ENCODE data around the gene GNB3. TPM values are rescaled to one million over a fixed set of nuclear protein-coding genes. Genes with fewer than 3 reads are reported as not detected.

Gene GNB3
- total and polyA plus RNA-seq, 8 donors, result 0.87 to 11.1 (median 2.7) TPM; not detected in 1

DNA sequence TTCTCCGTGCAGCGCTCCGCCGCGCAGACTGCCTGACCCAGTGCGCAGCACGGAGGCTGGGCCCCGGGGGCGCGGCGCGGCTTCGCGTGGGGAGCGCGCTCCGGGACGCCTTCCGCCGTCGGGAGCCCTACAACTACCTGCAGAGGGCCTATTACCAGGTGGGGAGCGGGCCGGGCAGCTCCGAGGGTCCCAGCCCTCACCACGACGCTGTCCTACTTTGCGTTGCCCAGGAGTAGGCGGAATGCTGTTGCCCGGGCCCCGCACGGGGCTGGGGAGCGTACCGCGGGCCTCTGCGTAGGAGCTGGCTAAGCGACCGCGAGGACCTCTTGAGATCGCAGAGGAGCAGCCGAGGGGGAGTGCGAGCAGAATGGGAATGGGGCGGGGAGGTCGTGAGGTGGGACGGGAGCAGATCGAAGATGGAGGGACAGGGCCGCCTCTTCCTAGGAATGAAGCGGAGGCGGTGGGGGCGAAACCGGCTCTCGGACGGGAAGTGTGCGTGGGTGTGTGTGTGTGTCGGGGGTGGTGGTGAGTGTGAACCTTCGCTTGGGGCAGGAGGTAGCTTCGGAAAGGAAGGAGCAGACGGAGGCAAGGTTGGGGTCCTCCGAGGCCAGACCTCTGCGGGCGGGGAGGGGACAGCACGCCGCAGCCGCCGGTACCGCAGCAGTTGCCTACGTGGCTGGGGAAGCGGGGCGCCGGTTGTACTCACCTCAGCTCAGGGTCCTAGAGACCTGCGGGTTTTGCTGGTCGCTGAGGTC, 11.8 kb upstream of the GNB3 start:
- intact Hi-C loops (cut with DNase I; ENCODE audit: low total_unique reads), result loop anchor here (10.0 kb wide), 1 partner anchor 84 kb away; no protein-coding TSS in a partner anchor
- peak; percentile 56 to 89 for DNase-seq
- peak overlapping the region; percentile 76 to 91 (median 86) for H3K4me3 ChIP-seq
- H3K36me3 ChIP-seq, result peaks cover 0 to 32% (median 26%) of the 10 kb centered on the region in 4 donors
- peaks cover 0 to 60% (median 11%) of the 10 kb centered on the region in 3 donors for H3K27me3 ChIP-seq
- no peaks in the 10 kb centered on the region for H3K9me3 ChIP-seq
- TF ChIP-seq POLR2AphosphoS5 (IDR thresholded peaks at IDR 0.05), result no peak
- TF ChIP-seq, protein P1, sequence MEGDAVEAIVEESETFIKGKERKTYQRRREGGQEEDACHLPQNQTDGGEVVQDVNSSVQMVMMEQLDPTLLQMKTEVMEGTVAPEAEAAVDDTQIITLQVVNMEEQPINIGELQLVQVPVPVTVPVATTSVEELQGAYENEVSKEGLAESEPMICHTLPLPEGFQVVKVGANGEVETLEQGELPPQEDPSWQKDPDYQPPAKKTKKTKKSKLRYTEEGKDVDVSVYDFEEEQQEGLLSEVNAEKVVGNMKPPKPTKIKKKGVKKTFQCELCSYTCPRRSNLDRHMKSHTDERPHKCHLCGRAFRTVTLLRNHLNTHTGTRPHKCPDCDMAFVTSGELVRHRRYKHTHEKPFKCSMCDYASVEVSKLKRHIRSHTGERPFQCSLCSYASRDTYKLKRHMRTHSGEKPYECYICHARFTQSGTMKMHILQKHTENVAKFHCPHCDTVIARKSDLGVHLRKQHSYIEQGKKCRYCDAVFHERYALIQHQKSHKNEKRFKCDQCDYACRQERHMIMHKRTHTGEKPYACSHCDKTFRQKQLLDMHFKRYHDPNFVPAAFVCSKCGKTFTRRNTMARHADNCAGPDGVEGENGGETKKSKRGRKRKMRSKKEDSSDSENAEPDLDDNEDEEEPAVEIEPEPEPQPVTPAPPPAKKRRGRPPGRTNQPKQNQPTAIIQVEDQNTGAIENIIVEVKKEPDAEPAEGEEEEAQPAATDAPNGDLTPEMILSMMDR (IDR thresholded peaks at IDR 0.05), result no peak
- TF ChIP-seq EP300 (IDR thresholded peaks at IDR 0.05), result no peak
- no peak for TF ChIP-seq POLR2A (IDR thresholded peaks at IDR 0.05)
- peak overlapping the region; percentile 49 to 91 (median 78) for H3K27ac ChIP-seq
- WGBS, 5 donors, result 0 to 1% (median 1%) methylated on average over 31 to 71 of the region's 71 CpGs
- peaks cover 21 to 54% (median 37%) of the 10 kb centered on the region in 4 donors for H3K4me1 ChIP-seq

DNA sequence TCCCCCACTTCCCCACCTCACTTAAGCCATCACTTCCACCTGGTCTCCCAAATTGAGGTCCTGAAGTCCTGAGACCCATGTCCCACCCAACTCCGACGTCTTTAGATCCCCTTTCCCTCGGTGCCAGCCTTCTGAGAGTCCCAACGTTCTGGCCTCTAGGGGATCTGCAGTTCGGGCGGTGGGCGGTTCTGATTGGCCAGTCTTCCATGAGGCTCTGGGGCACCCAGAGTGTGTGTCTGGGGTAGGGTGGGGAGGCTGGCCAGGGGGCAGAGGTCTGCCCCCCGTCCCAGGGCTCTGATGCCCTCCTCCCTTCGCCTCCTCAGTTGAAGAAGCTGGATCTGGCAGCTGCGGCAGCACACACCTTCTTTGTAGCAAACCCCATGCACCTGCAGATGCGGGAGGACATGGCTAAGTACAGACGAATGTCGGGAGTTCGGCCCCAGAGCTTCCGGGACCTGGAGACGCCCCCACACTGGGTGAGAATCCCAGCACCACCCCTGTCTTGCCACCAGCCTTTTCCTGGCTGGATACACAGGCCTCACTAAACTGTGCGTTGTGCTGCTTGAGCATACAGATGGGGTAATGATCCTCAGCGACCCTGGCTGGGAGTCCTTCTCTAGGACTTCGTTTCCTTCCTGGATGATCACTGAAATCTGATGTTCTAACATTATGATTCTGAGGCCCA, 11.0 kb upstream of the GNB3 start:
- Histone ChIP-seq H3K9me3 (no peaks in the 10 kb centered on the region), H3K4me1 (peaks cover 21 to 54% (median 37%) of the 10 kb centered on the region in 4 donors), H3K27me3 (peaks cover 0 to 52% (median 8%) of the 10 kb centered on the region in 3 donors), H3K27ac (peak overlapping the region; percentile 49 to 91 (median 78)), H3K36me3 (peaks cover 0 to 39% (median 33%) of the 10 kb centered on the region in 4 donors), H3K4me3 (peak overlapping the region; percentile 76 to 91 (median 86))
- 23 to 44% (median 28%) methylated on average over 19 of the region's 19 CpGs for WGBS, 5 donors
- intact Hi-C loops (cut with DNase I; ENCODE audit: low total_unique reads), result loop anchor here (10.0 kb wide), 1 partner anchor 85 kb away; no protein-coding TSS in a partner anchor
- TF ChIP-seq POLR2A (IDR thresholded peaks at IDR 0.05) (no peak), EP300 (IDR thresholded peaks at IDR 0.05) (no peak), POLR2AphosphoS5 (IDR thresholded peaks at IDR 0.05) (no peak)
- TF ChIP-seq, protein P1 (IDR thresholded peaks at IDR 0.05), result peak in 1 of 7 experiments; percentile 8
- DNase-seq, result no peak

DNA sequence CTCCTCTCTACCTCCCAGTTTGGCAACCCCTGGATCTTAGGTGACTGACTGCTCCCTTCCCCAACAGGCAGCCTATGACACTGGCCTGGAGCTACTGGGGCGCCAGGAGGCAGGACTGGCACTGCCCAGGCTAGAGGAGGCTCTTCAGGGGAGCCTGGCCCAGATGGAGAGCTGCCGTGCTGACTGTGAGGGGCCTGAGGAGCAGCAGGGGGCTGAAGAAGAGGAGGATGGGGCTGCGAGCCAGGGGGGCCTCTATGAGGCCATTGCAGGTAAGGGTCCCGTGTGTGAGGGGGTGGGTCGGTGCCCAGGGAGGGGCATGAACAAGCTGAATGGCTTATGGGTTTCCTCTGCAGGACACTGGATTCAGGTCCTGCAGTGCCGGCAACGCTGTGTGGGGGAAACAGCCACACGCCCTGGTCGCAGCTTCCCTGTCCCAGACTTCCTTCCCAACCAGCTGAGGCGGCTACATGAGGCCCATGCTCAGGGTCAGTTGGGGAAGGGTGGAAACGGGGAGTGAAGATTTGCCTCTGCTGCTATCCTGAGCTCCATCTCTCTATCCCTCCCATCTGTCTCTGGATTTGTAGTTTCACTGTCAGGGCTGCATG, 10.3 kb upstream of the GNB3 start:
- Histone ChIP-seq H3K27ac (peak overlapping the region in 1 of 5 donors; percentile 91), H3K4me1 (peaks cover 18 to 48% (median 32%) of the 10 kb centered on the region in 4 donors), H3K4me3 (no peak overlapping the region), H3K36me3 (peaks cover 0 to 44% (median 36%) of the 10 kb centered on the region in 4 donors), H3K27me3 (peaks cover 0 to 45% (median under 1%) of the 10 kb centered on the region in 3 donors), H3K9me3 (no peaks in the 10 kb centered on the region)
- intact Hi-C loops (cut with DNase I; ENCODE audit: low total_unique reads), result no loop called here
- TF ChIP-seq EP300 (IDR thresholded peaks at IDR 0.05) (no peak), POLR2A (IDR thresholded peaks at IDR 0.05) (no peak), POLR2AphosphoS5 (IDR thresholded peaks at IDR 0.05) (no peak)
- TF ChIP-seq, protein P1 (IDR thresholded peaks at IDR 0.05), result no peak
- WGBS, 5 donors, result 76 to 91% (median 87%) methylated on average over 8 to 11 of the region's 11 CpGs
- DNase-seq, result no peak

DNA sequence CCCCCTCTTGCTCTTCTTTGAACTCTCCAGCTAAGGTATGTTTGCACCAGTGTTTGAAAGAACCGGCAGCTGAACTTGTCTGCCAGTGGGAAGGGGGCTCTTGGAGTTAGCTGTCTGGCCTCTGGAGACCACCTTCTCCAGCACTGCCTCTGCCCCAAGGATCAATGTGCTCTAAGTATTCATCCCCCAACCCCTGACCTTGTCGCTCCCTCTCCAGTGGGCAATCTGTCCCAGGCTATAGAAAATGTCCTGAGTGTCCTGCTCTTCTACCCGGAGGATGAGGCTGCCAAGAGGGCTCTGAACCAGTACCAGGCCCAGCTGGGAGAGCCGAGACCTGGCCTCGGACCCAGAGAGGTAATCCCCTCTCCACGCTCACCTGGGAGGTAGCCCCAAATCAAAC, 9.7 kb upstream of the GNB3 start:
- H3K27me3 ChIP-seq, result peaks cover 0 to 39% (median 0%) of the 10 kb centered on the region in 3 donors
- no peak overlapping the region for H3K4me3 ChIP-seq
- intact Hi-C loops (cut with DNase I; ENCODE audit: low total_unique reads), result no loop called here
- DNase-seq, result no peak
- H3K4me1 ChIP-seq, result peaks cover 12 to 42% (median 29%) of the 10 kb centered on the region in 4 donors
- H3K27ac ChIP-seq, result no peak overlapping the region
- TF ChIP-seq POLR2A (IDR thresholded peaks at IDR 0.05), result no peak
- TF ChIP-seq POLR2AphosphoS5 (IDR thresholded peaks at IDR 0.05), result no peak
- TF ChIP-seq, protein P1 (IDR thresholded peaks at IDR 0.05), result no peak
- no peak for TF ChIP-seq EP300 (IDR thresholded peaks at IDR 0.05)
- peaks cover 0 to 44% (median 36%) of the 10 kb centered on the region in 4 donors for H3K36me3 ChIP-seq
- 88 to 98% (median 89%) methylated on average over 6 of the region's 6 CpGs for WGBS, 5 donors
- H3K9me3 ChIP-seq, result no peaks in the 10 kb centered on the region

Data from stomach (tissue), 9 donors.